ENCODE data around the gene NPFFR2.
"Not testable (repeated sequence)": the region's sequence is repeated elsewhere in the genome, so short reads cannot be mapped to it uniquely, and the experiment has no call there.

The NPFFR2 gene

GRCh38 chr4:72112514-72113156, 80.8 kb downstream of the NPFFR2 start:
- no peak for DNase-seq

- DNase-seq: no peak
These were observed 86.2 kb downstream of the NPFFR2 start for GRCh38 chr4:72118017-72118416.

- DNase-seq: no peak
These were observed 88.1 kb downstream of the NPFFR2 start for GRCh38 chr4:72119946-72120345.

- DNase-seq: no peak
These were observed 96.9 kb downstream of the NPFFR2 start for GRCh38 chr4:72128741-72129140.

- DNase-seq: no peak
These were observed 104.6 kb downstream of the NPFFR2 start for GRCh38 chr4:72136429-72136828.

- not testable (repeated sequence) for DNase-seq
These were observed 108.2 kb downstream of the NPFFR2 start for GRCh38 chr4:72139997-72140396.

- no peak for DNase-seq
These were observed 112.4 kb downstream of the NPFFR2 start for GRCh38 chr4:72144241-72144640.

- DNase-seq: no peak
These were observed 120.9 kb downstream of the NPFFR2 start for GRCh38 chr4:72152731-72153130.

GRCh38 chr4:72153634-72154033, 121.8 kb downstream of the NPFFR2 start:
- not testable (repeated sequence) for DNase-seq

- DNase-seq: not testable (repeated sequence)
These were observed 137.5 kb downstream of the NPFFR2 start for GRCh38 chr4:72169285-72169684.

GRCh38 chr4:72169861-72170260, 138.1 kb downstream of the NPFFR2 start:
- DNase-seq: no peak

- no peak for DNase-seq
These were observed 140.0 kb downstream of the NPFFR2 start for GRCh38 chr4:72171761-72172160.

- no peak for DNase-seq
These were observed 147.5 kb downstream of the NPFFR2 start for GRCh38 chr4:72179342-72179741.

- DNase-seq: no peak
These were observed 154.9 kb downstream of the NPFFR2 start for GRCh38 chr4:72186714-72187113.

GRCh38 chr4:72194046-72194445, 162.2 kb downstream of the NPFFR2 start:
- DNase-seq: no peak

GRCh38 chr4:72194453-72194852, 162.7 kb downstream of the NPFFR2 start:
- no peak for DNase-seq

All from COR-L47 (cell line).